A673 (cell line): Measurements from ENCODE around the gene SYNPO.

Experiments
- CTCF ChIP-seq: fragments of 300-800, 200-600 bp; sonication (generic); conservative IDR thresholded peaks from 2 replicates; pipeline ENCODE4 v1.5.1; 2017; ENCODE audit warnings: low read depth, mild to moderate bottlenecking, antibody characterized with exemption, low read length, moderate library complexity, mixed read lengths
- EZH2 ChIP-seq: fragments of 200-600 bp; sonication (generic); IDR thresholded peaks from 2 replicates; pipeline ENCODE4 v1.6.1; 2017; ENCODE audit warnings: borderline replicate concordance, low read depth, mild to moderate bottlenecking, mixed read lengths, antibody characterized with exemption, low read length; ENCODE audit not compliant: poor library complexity, severe bottlenecking

GRCh38 chr5:150659360-150660107 lies 19.1 kb downstream of the SYNPO start:
- TF ChIP-seq CTCF = no peak
- no peak for TF ChIP-seq EZH2
